ENCODE results near the gene HPGDS. TPM values are rescaled to one million over a fixed set of nuclear protein-coding genes. Genes with fewer than 3 reads are reported as not detected.
"Not testable (repeated sequence)": the region's sequence is repeated elsewhere in the genome, so short reads cannot be mapped to it uniquely, and the experiment has no call there.

The HPGDS gene
- total and polyA plus RNA-seq, 2 experiments from 2014 or later = not detected

DNA sequence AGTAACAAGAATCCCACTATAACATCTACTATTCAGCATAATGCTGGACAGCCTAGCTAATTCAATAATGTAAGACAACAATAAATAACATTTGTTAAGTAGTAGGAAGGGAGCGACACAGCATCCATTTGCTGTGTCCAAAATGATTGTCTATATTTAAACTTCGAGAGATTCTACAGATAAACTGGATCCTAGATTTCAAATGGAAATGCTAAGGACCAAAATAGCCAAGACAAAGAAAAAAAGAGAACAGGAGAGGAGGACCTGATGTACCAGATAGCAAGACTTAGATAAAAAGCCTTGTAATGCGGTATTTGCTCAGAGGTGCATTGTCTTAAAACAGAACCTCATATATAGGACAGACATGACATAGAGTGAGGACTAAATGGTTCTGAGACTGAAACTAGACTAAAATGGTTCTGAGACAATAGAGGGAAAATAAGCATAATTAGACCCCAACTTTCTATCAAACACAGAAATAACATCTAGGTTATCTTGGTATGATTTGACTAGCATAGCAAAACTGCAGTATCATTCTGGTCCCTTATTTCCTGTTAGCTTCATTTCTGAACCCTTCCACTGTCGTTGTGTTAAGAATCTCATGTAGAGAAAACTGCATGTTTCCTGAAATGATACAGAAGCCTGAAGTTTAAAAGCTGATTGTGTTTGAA, 3.8 kb downstream of the HPGDS start:
- no peak overlapping the region for H3K4me3 Mint-ChIP-seq
- TF ChIP-seq STAT1 (IDR thresholded peaks at IDR 0.05; ENCODE audit: unreplicated experiment) (no peak), ZNF114 (CRISPR knock-in tag; IDR thresholded peaks at IDR 0.05) (no peak), POLR2AphosphoS5 (IDR thresholded peaks at IDR 0.05; ENCODE audit: low read depth) (no peak), EZH2phosphoT487 (IDR thresholded peaks at IDR 0.05; ENCODE audit: unreplicated experiment) (no peak), NANOG (IDR thresholded peaks at IDR 0.05; ENCODE audit: borderline replicate concordance) (no peak), JUNB (IDR thresholded peaks at IDR 0.05; ENCODE audit: unreplicated experiment) (no peak)
- TF ChIP-seq, protein P1, sequence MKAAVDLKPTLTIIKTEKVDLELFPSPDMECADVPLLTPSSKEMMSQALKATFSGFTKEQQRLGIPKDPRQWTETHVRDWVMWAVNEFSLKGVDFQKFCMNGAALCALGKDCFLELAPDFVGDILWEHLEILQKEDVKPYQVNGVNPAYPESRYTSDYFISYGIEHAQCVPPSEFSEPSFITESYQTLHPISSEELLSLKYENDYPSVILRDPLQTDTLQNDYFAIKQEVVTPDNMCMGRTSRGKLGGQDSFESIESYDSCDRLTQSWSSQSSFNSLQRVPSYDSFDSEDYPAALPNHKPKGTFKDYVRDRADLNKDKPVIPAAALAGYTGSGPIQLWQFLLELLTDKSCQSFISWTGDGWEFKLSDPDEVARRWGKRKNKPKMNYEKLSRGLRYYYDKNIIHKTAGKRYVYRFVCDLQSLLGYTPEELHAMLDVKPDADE (IDR thresholded peaks at IDR 0.05) = no peak
- TF ChIP-seq, protein P2, sequence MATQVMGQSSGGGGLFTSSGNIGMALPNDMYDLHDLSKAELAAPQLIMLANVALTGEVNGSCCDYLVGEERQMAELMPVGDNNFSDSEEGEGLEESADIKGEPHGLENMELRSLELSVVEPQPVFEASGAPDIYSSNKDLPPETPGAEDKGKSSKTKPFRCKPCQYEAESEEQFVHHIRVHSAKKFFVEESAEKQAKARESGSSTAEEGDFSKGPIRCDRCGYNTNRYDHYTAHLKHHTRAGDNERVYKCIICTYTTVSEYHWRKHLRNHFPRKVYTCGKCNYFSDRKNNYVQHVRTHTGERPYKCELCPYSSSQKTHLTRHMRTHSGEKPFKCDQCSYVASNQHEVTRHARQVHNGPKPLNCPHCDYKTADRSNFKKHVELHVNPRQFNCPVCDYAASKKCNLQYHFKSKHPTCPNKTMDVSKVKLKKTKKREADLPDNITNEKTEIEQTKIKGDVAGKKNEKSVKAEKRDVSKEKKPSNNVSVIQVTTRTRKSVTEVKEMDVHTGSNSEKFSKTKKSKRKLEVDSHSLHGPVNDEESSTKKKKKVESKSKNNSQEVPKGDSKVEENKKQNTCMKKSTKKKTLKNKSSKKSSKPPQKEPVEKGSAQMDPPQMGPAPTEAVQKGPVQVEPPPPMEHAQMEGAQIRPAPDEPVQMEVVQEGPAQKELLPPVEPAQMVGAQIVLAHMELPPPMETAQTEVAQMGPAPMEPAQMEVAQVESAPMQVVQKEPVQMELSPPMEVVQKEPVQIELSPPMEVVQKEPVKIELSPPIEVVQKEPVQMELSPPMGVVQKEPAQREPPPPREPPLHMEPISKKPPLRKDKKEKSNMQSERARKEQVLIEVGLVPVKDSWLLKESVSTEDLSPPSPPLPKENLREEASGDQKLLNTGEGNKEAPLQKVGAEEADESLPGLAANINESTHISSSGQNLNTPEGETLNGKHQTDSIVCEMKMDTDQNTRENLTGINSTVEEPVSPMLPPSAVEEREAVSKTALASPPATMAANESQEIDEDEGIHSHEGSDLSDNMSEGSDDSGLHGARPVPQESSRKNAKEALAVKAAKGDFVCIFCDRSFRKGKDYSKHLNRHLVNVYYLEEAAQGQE (IDR thresholded peaks at IDR 0.05; ENCODE audit: unreplicated experiment) = no peak
- TF ChIP-seq, protein P3, sequence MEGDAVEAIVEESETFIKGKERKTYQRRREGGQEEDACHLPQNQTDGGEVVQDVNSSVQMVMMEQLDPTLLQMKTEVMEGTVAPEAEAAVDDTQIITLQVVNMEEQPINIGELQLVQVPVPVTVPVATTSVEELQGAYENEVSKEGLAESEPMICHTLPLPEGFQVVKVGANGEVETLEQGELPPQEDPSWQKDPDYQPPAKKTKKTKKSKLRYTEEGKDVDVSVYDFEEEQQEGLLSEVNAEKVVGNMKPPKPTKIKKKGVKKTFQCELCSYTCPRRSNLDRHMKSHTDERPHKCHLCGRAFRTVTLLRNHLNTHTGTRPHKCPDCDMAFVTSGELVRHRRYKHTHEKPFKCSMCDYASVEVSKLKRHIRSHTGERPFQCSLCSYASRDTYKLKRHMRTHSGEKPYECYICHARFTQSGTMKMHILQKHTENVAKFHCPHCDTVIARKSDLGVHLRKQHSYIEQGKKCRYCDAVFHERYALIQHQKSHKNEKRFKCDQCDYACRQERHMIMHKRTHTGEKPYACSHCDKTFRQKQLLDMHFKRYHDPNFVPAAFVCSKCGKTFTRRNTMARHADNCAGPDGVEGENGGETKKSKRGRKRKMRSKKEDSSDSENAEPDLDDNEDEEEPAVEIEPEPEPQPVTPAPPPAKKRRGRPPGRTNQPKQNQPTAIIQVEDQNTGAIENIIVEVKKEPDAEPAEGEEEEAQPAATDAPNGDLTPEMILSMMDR (conservative IDR thresholded peaks at IDR 0.05; ENCODE audit: low read depth in 2 of 2) = no peak
- peaks cover 2% of the 10 kb centered on the region for H3K27me3 Mint-ChIP-seq (ENCODE audit: insufficient read depth, low read depth, poor library complexity)
- Histone ChIP-seq H3K36me3 (ENCODE audit: insufficient read depth) (no peaks in the 10 kb centered on the region), H3K4me3 (no peak overlapping the region), H3K27ac (ENCODE audit: low read depth) (no peak overlapping the region), H4K20me1 (replicated peaks; ENCODE audit: insufficient read depth) (no peaks in the 10 kb centered on the region), H3F3A (replicated peaks; ENCODE audit: low read depth) (no peaks in the 10 kb centered on the region), H3K4me1 (ENCODE audit: insufficient read depth) (no peaks in the 10 kb centered on the region), H3K27me3 (ENCODE audit: insufficient read depth) (no peaks in the 10 kb centered on the region), H3K79me2 (replicated peaks; ENCODE audit: insufficient read depth) (no peaks in the 10 kb centered on the region), H3K9me2 (ENCODE audit: insufficient read depth) (no peaks in the 10 kb centered on the region), H3K4me2 (no peak overlapping the region), H2AFZ (no peak overlapping the region)
- H3K9me3 Mint-ChIP-seq = no peaks in the 10 kb centered on the region
- no peak for ATAC-seq
- no peak for DNase-seq (ENCODE audit: low spot score)
- H3K27ac Mint-ChIP-seq = no peak overlapping the region
- no peaks in the 10 kb centered on the region for H3K36me3 Mint-ChIP-seq (ENCODE audit: low read depth)
- no peaks in the 10 kb centered on the region for H3K4me1 Mint-ChIP-seq

DNA sequence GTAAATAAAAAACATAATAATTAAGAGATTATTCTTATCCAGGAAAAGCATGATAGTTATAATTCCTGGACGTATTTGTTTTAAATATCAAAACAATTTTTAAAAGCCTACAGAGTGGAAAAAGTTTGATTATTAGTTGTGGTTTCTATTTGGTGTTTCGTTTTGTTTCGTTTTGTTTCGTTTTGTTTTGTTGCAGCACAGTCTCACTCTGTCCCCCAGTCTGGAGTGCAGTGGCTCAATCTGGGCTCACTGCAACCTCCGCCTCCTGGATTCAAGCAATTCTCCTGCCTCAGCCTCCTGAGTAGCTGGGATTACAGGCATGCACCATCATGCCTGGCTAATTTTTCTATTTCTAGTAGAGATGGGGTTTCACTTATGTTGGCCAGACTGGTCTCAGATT, 5.8 kb downstream of the HPGDS start:
- not testable (repeated sequence) for H3K36me3 ChIP-seq (ENCODE audit: insufficient read depth); H4K20me1 ChIP-seq (replicated peaks; ENCODE audit: insufficient read depth); H3K9me3 Mint-ChIP-seq; H3F3A ChIP-seq (replicated peaks; ENCODE audit: low read depth); DNase-seq (ENCODE audit: low spot score); H3K9me2 ChIP-seq (ENCODE audit: insufficient read depth); H3K4me2 ChIP-seq; ATAC-seq; H3K27ac Mint-ChIP-seq; H3K27me3 Mint-ChIP-seq (ENCODE audit: insufficient read depth, low read depth, poor library complexity); H3K27ac ChIP-seq (ENCODE audit: low read depth); H3K4me1 Mint-ChIP-seq; H3K4me1 ChIP-seq (ENCODE audit: insufficient read depth); H3K27me3 ChIP-seq (ENCODE audit: insufficient read depth); H3K79me2 ChIP-seq (replicated peaks; ENCODE audit: insufficient read depth); H3K36me3 Mint-ChIP-seq (ENCODE audit: low read depth); H3K4me3 ChIP-seq; H3K4me3 Mint-ChIP-seq; H2AFZ ChIP-seq

Measured in GM23338 (cell line).